ENCODE measurements around the gene RBM33. TPM values are rescaled to one million over a fixed set of nuclear protein-coding genes. Genes with fewer than 3 reads are reported as not detected.

The RBM33 gene
- total and polyA plus RNA-seq, 2 of the 4 experiments (the other 2 are of a cell fraction): 7.3 to 10.8 TPM

- Histone ChIP-seq H3K9me1 (ENCODE audit: insufficient read depth, low read length) (peaks cover 7% of the 10 kb centered on the region), H2AK9ac (replicated peaks; ENCODE audit: low read depth, low read length, poor library complexity) (no peak overlapping the region), H3K4me1 (ENCODE audit: control insufficient read depth, insufficient read depth, low read length) (no peaks in the 10 kb centered on the region), H3K36me3 (ENCODE audit: control insufficient read depth, insufficient read depth, low read length) (peaks cover 49% of the 10 kb centered on the region), H3K9me3 (ENCODE audit: control insufficient read depth, insufficient read depth, low read length) (no peaks in the 10 kb centered on the region), H3K4me3 (ENCODE audit: insufficient read depth, low read depth, low read length) (no peak overlapping the region), H2BK5ac (ENCODE audit: low read depth, low read length, poor library complexity, severe bottlenecking) (no peak overlapping the region), H3K79me1 (ENCODE audit: low read depth in 1 of 2, low read length in 2 of 2) (peaks cover 10 to 14% of the 10 kb centered on the region in 2 experiments; a peak in 3 of 4 replicates), H3K27me3 (ENCODE audit: control insufficient read depth, insufficient read depth, low read length) (no peaks in the 10 kb centered on the region), H4K5ac (ENCODE audit: low read depth, low read length) (no peak overlapping the region), H3K23ac (ENCODE audit: low read depth, low read length) (no peak overlapping the region), H3K27ac (ENCODE audit: insufficient read depth, low read length) (no peak overlapping the region), H4K91ac (ENCODE audit: insufficient read depth, low read depth, low read length) (no peak overlapping the region), H2AFZ (replicated peaks; ENCODE audit: low read length, poor library complexity) (no peak overlapping the region), H4K20me1 (ENCODE audit: insufficient read depth, low read length) (no peaks in the 10 kb centered on the region), H2BK15ac (ENCODE audit: low read depth, low read length) (no peak overlapping the region), H4K8ac (ENCODE audit: low read depth in 2 of 2, low read length in 2 of 2) (no peak overlapping the region), H3K9ac (ENCODE audit: low read depth, low read length) (no peak overlapping the region), H3K4ac (ENCODE audit: low read depth, low read length) (no peak overlapping the region), H3K14ac (replicated peaks; ENCODE audit: low read depth, low read length) (no peak overlapping the region), H2AK5ac (ENCODE audit: low read depth, low read length) (no peak overlapping the region), H3K4me2 (ENCODE audit: low read depth, low read length) (no peak overlapping the region), H2BK120ac (ENCODE audit: low read depth, low read length) (no peak overlapping the region), H2BK20ac (ENCODE audit: low read depth, low read length) (no peak overlapping the region), H3K18ac (ENCODE audit: low read depth, low read length) (no peak overlapping the region), H3K56ac (ENCODE audit: extremely low read depth, insufficient read depth, low read length) (no peak overlapping the region)
- POLR2A ChIA-PET (ENCODE audit: unreplicated experiment): no interaction called here
- no peak for DNase-seq
- whole genome bisulfite sequencing, 2 experiments (ENCODE audit: extremely low coverage in 2 of 2, insufficient read length in 1 of 2): no CpG with 5 or more reads among the region's 4 CpGs
- dilution Hi-C loops (cut with HindIII; ENCODE audit: low sequenced_read_pairs, unreplicated experiment): no loop called here
- in situ Hi-C loops (cut with MboI; ENCODE audit: low sequenced_read_pairs): loop anchor here (25.0 kb wide), 1 partner anchor 386 kb away; no protein-coding TSS in a partner anchor
- no peak for TF ChIP-seq RFX5 (IDR thresholded peaks at IDR 0.05; ENCODE audit: low read depth, low read length)
- no peak for TF ChIP-seq CHD1 (IDR thresholded peaks at IDR 0.05; ENCODE audit: low read depth, low read length)
- TF ChIP-seq BHLHE40 (IDR thresholded peaks at IDR 0.05; ENCODE audit: low read depth, low read length): no peak
- no peak for TF ChIP-seq CEBPB (IDR thresholded peaks at IDR 0.05; ENCODE audit: low read depth, low read length)
- no peak for TF ChIP-seq POLR2A (IDR thresholded peaks at IDR 0.05; ENCODE audit: low read depth, low read length)
- TF ChIP-seq RCOR1 (IDR thresholded peaks at IDR 0.05; ENCODE audit: insufficient replicate concordance, low read length): no peak
- TF ChIP-seq RAD21 (IDR thresholded peaks at IDR 0.05; ENCODE audit: low read length): no peak
- TF ChIP-seq, protein P1, sequence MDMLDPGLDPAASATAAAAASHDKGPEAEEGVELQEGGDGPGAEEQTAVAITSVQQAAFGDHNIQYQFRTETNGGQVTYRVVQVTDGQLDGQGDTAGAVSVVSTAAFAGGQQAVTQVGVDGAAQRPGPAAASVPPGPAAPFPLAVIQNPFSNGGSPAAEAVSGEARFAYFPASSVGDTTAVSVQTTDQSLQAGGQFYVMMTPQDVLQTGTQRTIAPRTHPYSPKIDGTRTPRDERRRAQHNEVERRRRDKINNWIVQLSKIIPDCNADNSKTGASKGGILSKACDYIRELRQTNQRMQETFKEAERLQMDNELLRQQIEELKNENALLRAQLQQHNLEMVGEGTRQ (IDR thresholded peaks at IDR 0.05; ENCODE audit: low read depth, low read length): no peak
- no peak for TF ChIP-seq MAZ (IDR thresholded peaks at IDR 0.05; ENCODE audit: borderline replicate concordance, low read depth, low read length)
- CTCF ChIA-PET: no interaction called here
- ATAC-seq (ENCODE audit: low read depth): no peak
- intact Hi-C loops (cut with micrococcal nuclease): no loop called here
- no TSS peak for BruUV-seq (replicated peaks)
Observed at GRCh38 chr7:155773531-155773930, 129.1 kb downstream of the RBM33 start.
